GM12874 (cell line): Measurements from ENCODE around the gene KCNMA1.

ENCODE experiments used
- CTCF ChIP-seq: IDR thresholded peaks from 2 replicates; pipeline ENCODE4 v1.5.1; 2011; ENCODE audit warnings: low read depth, mild to moderate bottlenecking, control low read depth, low read length, moderate library complexity; ENCODE audit not compliant: insufficient read depth

KCNMA1 gene

GRCh38 chr10:77661100-77661499 lies 23.5 kb upstream of the KCNMA1 start:
- TF ChIP-seq CTCF: no peak

- no peak for TF ChIP-seq CTCF
Measured at GRCh38 chr10:77653210-77653609, 15.6 kb upstream of the KCNMA1 start.

DNA sequence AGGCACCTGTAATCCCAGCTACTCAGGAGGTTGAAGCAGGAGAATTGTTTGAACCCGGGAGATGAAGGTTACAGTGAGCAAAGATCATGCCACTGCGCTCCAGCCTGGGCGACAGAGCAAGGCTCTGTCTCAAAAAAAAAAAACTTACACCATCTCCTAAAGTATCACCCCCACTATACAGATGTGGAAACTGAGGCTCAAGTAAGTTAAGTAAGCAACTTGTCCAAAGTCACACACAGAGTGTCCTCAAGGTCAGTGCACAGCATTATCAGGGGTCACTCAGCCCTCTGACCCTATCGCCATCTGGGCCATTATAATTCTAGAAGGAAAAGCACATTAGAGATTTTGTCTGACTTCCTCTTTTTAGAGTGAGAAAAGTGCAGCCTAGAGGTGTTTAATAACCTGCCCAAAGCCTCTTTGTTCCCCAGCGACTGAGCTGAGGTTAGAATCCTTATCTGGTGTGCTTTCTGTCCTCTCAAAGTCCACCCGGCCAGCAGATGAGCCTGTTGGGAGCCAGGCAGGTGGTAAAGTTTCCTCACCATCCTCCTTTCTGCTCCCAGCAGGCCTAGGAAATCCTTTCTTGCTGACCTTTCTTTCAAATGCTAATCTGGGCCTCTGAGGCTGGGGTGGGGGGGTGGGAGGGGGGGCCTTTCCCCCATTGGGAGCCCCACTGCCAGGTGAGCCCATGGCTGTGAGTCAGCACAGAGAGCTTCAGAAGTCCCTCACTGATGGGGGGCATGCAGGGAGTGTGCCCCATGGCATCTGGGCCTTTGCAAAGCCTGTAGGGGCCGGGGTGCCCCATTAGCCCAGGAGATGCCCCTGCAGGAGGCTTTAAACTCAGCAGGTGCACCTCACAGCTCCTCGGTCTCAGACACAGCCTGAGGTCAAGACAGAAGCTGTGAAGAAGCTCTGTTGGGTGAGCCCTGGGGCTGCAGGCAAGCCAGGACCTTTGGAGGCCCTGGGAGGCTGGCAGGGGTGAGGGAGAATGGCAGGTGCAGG lies 12.0 kb upstream of the KCNMA1 start:
- no peak for TF ChIP-seq CTCF

GRCh38 chr10:77648472-77648871 lies 10.9 kb upstream of the KCNMA1 start:
- no peak for TF ChIP-seq CTCF

DNA sequence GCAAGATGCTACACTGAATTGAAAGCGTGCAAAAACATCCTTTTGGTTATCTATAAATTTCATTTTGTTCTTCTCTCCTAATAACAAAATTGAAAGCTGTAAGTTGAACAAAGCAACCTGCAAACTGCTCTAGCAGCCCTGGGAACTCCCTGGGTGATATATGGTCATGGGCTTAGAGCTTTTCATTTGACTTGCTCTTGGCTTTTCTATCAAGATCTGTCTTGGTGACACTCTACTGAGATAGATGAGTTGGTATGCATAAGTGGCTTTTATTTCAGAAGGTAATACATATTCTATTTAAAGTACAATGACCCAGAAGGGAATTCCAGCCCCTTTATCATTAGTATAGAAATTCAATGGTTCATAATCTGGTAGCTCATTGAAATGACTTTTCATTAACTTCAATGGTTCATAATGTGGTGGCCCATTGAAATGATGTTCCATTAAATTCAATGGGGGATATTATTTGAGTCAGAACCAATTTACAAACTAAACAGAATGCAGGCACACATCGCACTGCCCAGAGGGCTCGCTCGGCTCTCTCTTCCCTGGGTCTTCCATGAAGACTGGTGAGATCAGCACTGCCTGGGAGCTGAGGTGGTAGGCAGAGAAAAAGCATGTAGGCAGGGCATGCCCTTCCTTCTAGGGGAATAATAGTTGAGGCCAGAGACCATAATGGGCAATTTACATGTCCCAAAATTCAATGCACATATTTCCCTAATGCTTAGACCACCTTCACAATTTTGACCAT lies 10.1 kb upstream of the KCNMA1 start:
- TF ChIP-seq CTCF: no peak

- no peak for TF ChIP-seq CTCF
Measured at GRCh38 chr10:77644557-77645243, 7.1 kb upstream of the KCNMA1 start.
